ENCODE data around the gene PIN4. TPM values are rescaled to one million over a fixed set of nuclear protein-coding genes. Genes with fewer than 3 reads are reported as not detected.

PIN4 gene
- total RNA-seq, 2 experiments from 2014 or later = 12.3 to 14.6 TPM

- DNase-seq (ENCODE audit: low spot score) = no peak
- Histone ChIP-seq H3K27ac (ENCODE audit: low read depth, low read length, poor library complexity, severe bottlenecking) (no peak overlapping the region), H2AFZ (ENCODE audit: low read length) (no peak overlapping the region), H4K20me1 (ENCODE audit: insufficient read depth, low read length) (no peaks in the 10 kb centered on the region), H3K4me3 (ENCODE audit: low read depth, low read length, poor library complexity, severe bottlenecking) (no peak overlapping the region), H3K9me2 (ENCODE audit: insufficient read depth, low read length) (no peaks in the 10 kb centered on the region), H3K4me2 (ENCODE audit: low read length) (no peak overlapping the region), H3K9me3 (ENCODE audit: low read length) (no peaks in the 10 kb centered on the region), H3K79me2 (ENCODE audit: insufficient read depth, low read depth, low read length) (no peaks in the 10 kb centered on the region), H3K4me1 (ENCODE audit: insufficient read depth, low read length, poor library complexity, severe bottlenecking) (no peaks in the 10 kb centered on the region), H3K36me3 (ENCODE audit: insufficient read depth, low read length) (no peaks in the 10 kb centered on the region)
- no TSS peak for BruUV-seq (replicated peaks)
- ChIA-PET POLR2A (no interaction called here), CTCF (ENCODE audit: unreplicated experiment) (no interaction called here)
- intact Hi-C loops (cut with micrococcal nuclease; ENCODE audit: unreplicated experiment) = no loop called here
- no peak for TF ChIP-seq EZH2phosphoT487 (IDR thresholded peaks at IDR 0.05; ENCODE audit: borderline replicate concordance, low read depth, low read length)
- TF ChIP-seq CTCF (conservative IDR thresholded peaks at IDR 0.05; ENCODE audit: low read length) = no peak
Observed at GRCh38 chrX:72146527-72146926, 35.0 kb upstream of the PIN4 start.

- Histone ChIP-seq H2AFZ (ENCODE audit: low read length) (no peak overlapping the region), H3K27ac (ENCODE audit: low read depth, low read length, poor library complexity, severe bottlenecking) (no peak overlapping the region), H3K9me3 (ENCODE audit: low read length) (no peaks in the 10 kb centered on the region), H4K20me1 (ENCODE audit: insufficient read depth, low read length) (no peaks in the 10 kb centered on the region), H3K4me1 (ENCODE audit: insufficient read depth, low read length, poor library complexity, severe bottlenecking) (no peaks in the 10 kb centered on the region), H3K79me2 (ENCODE audit: insufficient read depth, low read depth, low read length) (no peaks in the 10 kb centered on the region), H3K4me2 (ENCODE audit: low read length) (no peak overlapping the region), H3K4me3 (ENCODE audit: low read depth, low read length, poor library complexity, severe bottlenecking) (no peak overlapping the region), H3K36me3 (ENCODE audit: insufficient read depth, low read length) (no peaks in the 10 kb centered on the region), H3K9me2 (ENCODE audit: insufficient read depth, low read length) (no peaks in the 10 kb centered on the region)
- no TSS peak for BruUV-seq (replicated peaks)
- no peak for DNase-seq (ENCODE audit: low spot score)
- ChIA-PET POLR2A (no interaction called here), CTCF (ENCODE audit: unreplicated experiment) (no interaction called here)
- intact Hi-C loops (cut with micrococcal nuclease; ENCODE audit: unreplicated experiment) = no loop called here
- no peak for TF ChIP-seq EZH2phosphoT487 (IDR thresholded peaks at IDR 0.05; ENCODE audit: borderline replicate concordance, low read depth, low read length)
- no peak for TF ChIP-seq CTCF (conservative IDR thresholded peaks at IDR 0.05; ENCODE audit: low read length)
Observed at GRCh38 chrX:72158773-72159172, 22.8 kb upstream of the PIN4 start.

GRCh38 chrX:72159769-72160168 is 21.8 kb upstream of the PIN4 start:
- Histone ChIP-seq H3K9me2 (ENCODE audit: insufficient read depth, low read length) (no peaks in the 10 kb centered on the region), H3K9me3 (ENCODE audit: low read length) (no peaks in the 10 kb centered on the region), H3K4me1 (ENCODE audit: insufficient read depth, low read length, poor library complexity, severe bottlenecking) (no peaks in the 10 kb centered on the region), H3K4me2 (ENCODE audit: low read length) (no peak overlapping the region), H2AFZ (ENCODE audit: low read length) (no peak overlapping the region), H3K4me3 (ENCODE audit: low read depth, low read length, poor library complexity, severe bottlenecking) (no peak overlapping the region), H3K79me2 (ENCODE audit: insufficient read depth, low read depth, low read length) (no peaks in the 10 kb centered on the region), H3K27ac (ENCODE audit: low read depth, low read length, poor library complexity, severe bottlenecking) (no peak overlapping the region), H4K20me1 (ENCODE audit: insufficient read depth, low read length) (no peaks in the 10 kb centered on the region), H3K36me3 (ENCODE audit: insufficient read depth, low read length) (no peaks in the 10 kb centered on the region)
- DNase-seq (ENCODE audit: low spot score) = no peak
- BruUV-seq (replicated peaks) = no TSS peak
- intact Hi-C loops (cut with micrococcal nuclease; ENCODE audit: unreplicated experiment) = no loop called here
- ChIA-PET CTCF (ENCODE audit: unreplicated experiment) (no interaction called here), POLR2A (no interaction called here)
- TF ChIP-seq CTCF (conservative IDR thresholded peaks at IDR 0.05; ENCODE audit: low read length) (no peak), EZH2phosphoT487 (IDR thresholded peaks at IDR 0.05; ENCODE audit: borderline replicate concordance, low read depth, low read length) (no peak)
